ENCODE measurements around the gene UQCRH.

UQCRH gene

GRCh38 chr1:46262508-46262907 is 41.0 kb upstream of the UQCRH start:
- no peak for TF ChIP-seq EZH2 (IDR thresholded peaks at IDR 0.05; ENCODE audit: borderline replicate concordance, low read length)
- TF ChIP-seq CTCF (IDR thresholded peaks at IDR 0.05; ENCODE audit: low read length), result no peak
- Histone ChIP-seq H3K4me1 (ENCODE audit: insufficient read depth, low read length, severe bottlenecking) (no peaks in the 10 kb centered on the region), H3K9ac (ENCODE audit: low read length) (no peak overlapping the region), H4K20me1 (ENCODE audit: insufficient read depth, low read length) (no peaks in the 10 kb centered on the region), H2AFZ (ENCODE audit: low read length) (no peak overlapping the region), H3F3A (ENCODE audit: insufficient read depth, low read length) (no peaks in the 10 kb centered on the region), H3K4me3 (ENCODE audit: low read depth, low read length, poor library complexity, severe bottlenecking) (no peak overlapping the region), H3K27me3 (ENCODE audit: insufficient read depth, low read length) (no peaks in the 10 kb centered on the region), H3K79me2 (ENCODE audit: insufficient read depth, low read length) (no peaks in the 10 kb centered on the region), H3K9me2 (ENCODE audit: low read depth, low read length) (no peaks in the 10 kb centered on the region), H3K9me3 (ENCODE audit: low read length) (no peaks in the 10 kb centered on the region), H3K4me2 (ENCODE audit: low read length) (no peak overlapping the region), H3K27ac (ENCODE audit: low read depth, low read length, poor library complexity, severe bottlenecking) (no peak overlapping the region), H3K36me3 (ENCODE audit: insufficient read depth, low read length) (peaks cover 93% of the 10 kb centered on the region)

- H3K9me2 ChIP-seq (ENCODE audit: low read depth, low read length), result no peaks in the 10 kb centered on the region
- no peak for TF ChIP-seq EZH2 (IDR thresholded peaks at IDR 0.05; ENCODE audit: borderline replicate concordance, low read length)
- no peak for TF ChIP-seq CTCF (IDR thresholded peaks at IDR 0.05; ENCODE audit: low read length)
- no peak overlapping the region for H3K4me2 ChIP-seq (ENCODE audit: low read length)
- no peaks in the 10 kb centered on the region for H3K79me2 ChIP-seq (ENCODE audit: insufficient read depth, low read length)
- H3K4me3 ChIP-seq (ENCODE audit: low read depth, low read length, poor library complexity, severe bottlenecking), result no peak overlapping the region
- no peak overlapping the region for H2AFZ ChIP-seq (ENCODE audit: low read length)
- H3K36me3 ChIP-seq (ENCODE audit: insufficient read depth, low read length), result peaks cover 95% of the 10 kb centered on the region
- H4K20me1 ChIP-seq (ENCODE audit: insufficient read depth, low read length), result no peaks in the 10 kb centered on the region
- H3K27ac ChIP-seq (ENCODE audit: low read depth, low read length, poor library complexity, severe bottlenecking), result no peak overlapping the region
- H3K27me3 ChIP-seq (ENCODE audit: insufficient read depth, low read length), result no peaks in the 10 kb centered on the region
- no peaks in the 10 kb centered on the region for H3K4me1 ChIP-seq (ENCODE audit: insufficient read depth, low read length, severe bottlenecking)
- no peaks in the 10 kb centered on the region for H3F3A ChIP-seq (ENCODE audit: insufficient read depth, low read length)
- H3K9me3 ChIP-seq (ENCODE audit: low read length), result no peaks in the 10 kb centered on the region
- no peak overlapping the region for H3K9ac ChIP-seq (ENCODE audit: low read length)
These were observed 40.4 kb upstream of the UQCRH start for GRCh38 chr1:46263146-46263545.

GRCh38 chr1:46268578-46268977 is 34.9 kb upstream of the UQCRH start:
- Histone ChIP-seq H3K4me1 (ENCODE audit: insufficient read depth, low read length, severe bottlenecking) (no peaks in the 10 kb centered on the region), H2AFZ (ENCODE audit: low read length) (no peak overlapping the region), H3K4me2 (ENCODE audit: low read length) (no peak overlapping the region), H3K9me2 (ENCODE audit: low read depth, low read length) (no peaks in the 10 kb centered on the region), H3K27ac (ENCODE audit: low read depth, low read length, poor library complexity, severe bottlenecking) (no peak overlapping the region), H4K20me1 (ENCODE audit: insufficient read depth, low read length) (no peaks in the 10 kb centered on the region), H3K4me3 (ENCODE audit: low read depth, low read length, poor library complexity, severe bottlenecking) (no peak overlapping the region), H3K9me3 (ENCODE audit: low read length) (no peaks in the 10 kb centered on the region), H3K79me2 (ENCODE audit: insufficient read depth, low read length) (no peaks in the 10 kb centered on the region), H3K27me3 (ENCODE audit: insufficient read depth, low read length) (no peaks in the 10 kb centered on the region), H3K9ac (ENCODE audit: low read length) (no peak overlapping the region), H3F3A (ENCODE audit: insufficient read depth, low read length) (no peaks in the 10 kb centered on the region), H3K36me3 (ENCODE audit: insufficient read depth, low read length) (peaks cover 98% of the 10 kb centered on the region)
- TF ChIP-seq EZH2 (IDR thresholded peaks at IDR 0.05; ENCODE audit: borderline replicate concordance, low read length) (no peak), CTCF (IDR thresholded peaks at IDR 0.05; ENCODE audit: low read length) (no peak)
